ENCODE measurements around the gene WFDC13. TPM values are rescaled to one million over a fixed set of nuclear protein-coding genes. Genes with fewer than 3 reads are reported as not detected.
"Not testable (repeated sequence)": the region's sequence is repeated elsewhere in the genome, so short reads cannot be mapped to it uniquely, and the experiment has no call there.

WFDC13 gene
- total RNA-seq, 1 donor from 2014 or later = not detected

GRCh38 chr20:45695496-45695895 is 6.3 kb upstream of the WFDC13 start:
- no peak for TF ChIP-seq CTCF (IDR thresholded peaks at IDR 0.05; ENCODE audit: unreplicated experiment)
- Mint-ChIP-seq H3K4me1 (ENCODE audit: low read depth) (no peaks in the 10 kb centered on the region), H3K4me3 (ENCODE audit: low read depth) (no peak overlapping the region), H3K27me3 (no peaks in the 10 kb centered on the region), H3K9me3 (ENCODE audit: low read depth) (peaks cover 11% of the 10 kb centered on the region), H3K27ac (no peak overlapping the region), H3K36me3 (ENCODE audit: insufficient read depth) (no peaks in the 10 kb centered on the region)
- DNase-seq (ENCODE audit: low spot score, unreplicated experiment) = no peak

- Mint-ChIP-seq H3K27me3 (peaks cover 3% of the 10 kb centered on the region), H3K36me3 (ENCODE audit: insufficient read depth) (no peaks in the 10 kb centered on the region), H3K4me1 (ENCODE audit: low read depth) (no peaks in the 10 kb centered on the region), H3K4me3 (ENCODE audit: low read depth) (no peak overlapping the region), H3K27ac (no peak overlapping the region), H3K9me3 (ENCODE audit: low read depth) (no peaks in the 10 kb centered on the region)
- TF ChIP-seq CTCF (IDR thresholded peaks at IDR 0.05; ENCODE audit: unreplicated experiment) = no peak
- no peak for DNase-seq (ENCODE audit: low spot score, unreplicated experiment)
Observed at GRCh38 chr20:45701104-45701503, 734 bp upstream of the WFDC13 start.

- H3K9me3 Mint-ChIP-seq (ENCODE audit: low read depth) = no peaks in the 10 kb centered on the region
- no peak for DNase-seq (ENCODE audit: low spot score, unreplicated experiment)
Observed at GRCh38 chr20:45704969-45705637, 3.3 kb downstream of the WFDC13 start, which contains the start of gene WFDC10B. Gene WFDC10B, minus strand, starts transcription at chr20:45705019. Its CDS starts 19,027 bp downstream, at chr20:45685992.

GRCh38 chr20:45716141-45716688 is 14.4 kb downstream of the WFDC13 start:
- H3K4me1 Mint-ChIP-seq (ENCODE audit: low read depth); H3K27ac Mint-ChIP-seq; H3K4me3 Mint-ChIP-seq (ENCODE audit: low read depth); DNase-seq (ENCODE audit: low spot score, unreplicated experiment); H3K36me3 Mint-ChIP-seq (ENCODE audit: insufficient read depth); H3K27me3 Mint-ChIP-seq: not testable (repeated sequence)
- H3K9me3 Mint-ChIP-seq (ENCODE audit: low read depth) = peaks cover 12% of the 10 kb centered on the region

More at GRCh38 chr20:45704969-45705637, 3.3 kb downstream of the WFDC13 start, which contains the start of gene WFDC10B:
- no peak for TF ChIP-seq CTCF (IDR thresholded peaks at IDR 0.05; ENCODE audit: unreplicated experiment)
- Mint-ChIP-seq H3K27ac (no peak within 1 kb of the TSS), H3K4me3 (ENCODE audit: low read depth) (no peak within 1 kb of the TSS), H3K27me3 (peaks cover 3% of the 10 kb centered on the region), H3K4me1 (ENCODE audit: low read depth) (no peaks in the 10 kb centered on the region), H3K36me3 (ENCODE audit: insufficient read depth) (no peaks in the 10 kb centered on the region)

GRCh38 chr20:45722047-45722446 is 20.2 kb downstream of the WFDC13 start, which contains the start of gene SPINT4:
Gene SPINT4, plus strand, starts transcription at chr20:45722347. Its CDS starts 21 bp downstream, at chr20:45722368.
- Mint-ChIP-seq H3K27ac (no peak within 1 kb of the TSS), H3K36me3 (ENCODE audit: insufficient read depth) (no peaks in the 10 kb centered on the region), H3K27me3 (peaks cover 9% of the 10 kb centered on the region), H3K9me3 (ENCODE audit: low read depth) (peaks cover 10% of the 10 kb centered on the region), H3K4me3 (ENCODE audit: low read depth) (no peak within 1 kb of the TSS), H3K4me1 (ENCODE audit: low read depth) (no peaks in the 10 kb centered on the region)
- TF ChIP-seq CTCF (IDR thresholded peaks at IDR 0.05; ENCODE audit: unreplicated experiment) = no peak
- DNase-seq (ENCODE audit: low spot score, unreplicated experiment) = no peak

DNA sequence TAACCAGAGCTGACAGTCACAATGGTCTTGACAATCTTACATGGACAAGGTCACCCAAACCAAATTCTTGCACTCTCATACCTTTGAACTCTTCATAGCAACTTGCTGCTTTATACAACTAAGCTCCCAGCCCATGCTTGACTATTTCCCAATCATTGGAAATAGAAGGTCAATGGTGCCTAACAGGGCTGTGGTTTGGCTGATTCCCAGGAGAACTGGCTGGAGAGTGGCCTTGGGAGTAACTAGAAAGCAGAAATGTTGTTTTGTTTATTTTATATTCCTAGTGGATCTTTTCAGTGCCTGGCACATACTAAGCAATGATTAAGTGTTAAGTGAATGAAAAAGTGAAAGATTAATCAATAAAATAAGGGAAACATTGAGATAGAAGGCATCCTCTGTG is 23.3 kb downstream of the WFDC13 start:
- TF ChIP-seq CTCF (IDR thresholded peaks at IDR 0.05; ENCODE audit: unreplicated experiment) = no peak
- no peaks in the 10 kb centered on the region for H3K4me1 Mint-ChIP-seq (ENCODE audit: low read depth)
- H3K27me3 Mint-ChIP-seq = peaks cover 10% of the 10 kb centered on the region

More for the DNA sequence above, 23.3 kb downstream of the WFDC13 start:
- H3K4me3 Mint-ChIP-seq (ENCODE audit: low read depth) = no peak overlapping the region
- no peaks in the 10 kb centered on the region for H3K9me3 Mint-ChIP-seq (ENCODE audit: low read depth)
- no peak for DNase-seq (ENCODE audit: low spot score, unreplicated experiment)
- H3K36me3 Mint-ChIP-seq (ENCODE audit: insufficient read depth) = no peaks in the 10 kb centered on the region
- H3K27ac Mint-ChIP-seq = no peak overlapping the region

All from progenitor cell of endocrine pancreas (in vitro differentiated cells).